Spinal cord (tissue), 4 donors: ENCODE results near the gene ERICH6. TPM values are rescaled to one million over a fixed set of nuclear protein-coding genes. Genes with fewer than 3 reads are reported as not detected.

Experiments
- polyA plus RNA-seq, 2 donors: library from polyadenylated mRNA; unstranded; fragments of 120-200 nt; gene quantifications; one replicate each; pipeline ENCODE4 v1.2.1, GENCODE V29; 2013; ENCODE audit not compliant: insufficient read length in 2 of 2
- total RNA-seq, 2 donors: library from RNA; depleted of rRNA in 1 of 2; stranded (reverse); fragments of 120-200 nt in 1 of 2; fragments of >200 nt in 1 of 2; gene quantifications; one replicate each; pipeline versions ENCODE4 v1.2.3 to v1.2.4, GENCODE V29; 2013 to 2014

Gene ERICH6
- total and polyA plus RNA-seq, 4 donors: 0.33 to 0.93 (median 0.64) TPM

Other genes starting within 250 kb of the ERICH6 start
- gene SERP1, start 157.4 kb downstream of the ERICH6 start, total RNA-seq: 10 to 100 TPM; 77.3 to 98.0 TPM
- 100 to 1,000 TPM; 108 to 115 TPM for gene SERP1, start 157.4 kb downstream of the ERICH6 start, polyA plus RNA-seq
- 100 to 1,000 TPM in 1 of 2 donors, 10 to 100 TPM in 1; 85.0 to 137 TPM for gene EIF2A, start 157.1 kb downstream of the ERICH6 start, total RNA-seq
- 100 to 1,000 TPM in 1 of 2 donors, 10 to 100 TPM in 1; 93.2 to 101 TPM for gene EIF2A, start 157.1 kb downstream of the ERICH6 start, polyA plus RNA-seq
- gene SELENOT, start 100.6 kb downstream of the ERICH6 start, total RNA-seq: 100 to 1,000 TPM; 211 to 243 TPM
- gene SELENOT, start 100.6 kb downstream of the ERICH6 start, polyA plus RNA-seq: 100 to 1,000 TPM; 159 to 168 TPM
- 10 to 100 TPM; 26.4 to 27.2 TPM for gene SIAH2, start 59.2 kb upstream of the ERICH6 start, total RNA-seq
- 10 to 100 TPM; 22.6 to 23.0 TPM for gene SIAH2, start 59.2 kb upstream of the ERICH6 start, polyA plus RNA-seq
- gene MINDY4B, start 201.5 kb upstream of the ERICH6 start, total RNA-seq: under 1 TPM in 1 of 2 donors, not detected in 1; 0.20 TPM
- gene MINDY4B, start 201.5 kb upstream of the ERICH6 start, polyA plus RNA-seq: under 1 TPM in 1 of 2 donors, not detected in 1; 0.27 TPM